Endodermal cell (in vitro differentiated cells): ENCODE data around the gene PITX2. TPM values are rescaled to one million over a fixed set of nuclear protein-coding genes. Genes with fewer than 3 reads are reported as not detected.

Experiments used
- DNase-seq: peaks from one replicate; pipeline ENCODE4 v3.0.0-alpha.2; 2017
- H3K27ac ChIP-seq: 2 replicates; pipeline ENCODE4 v1.5.1; 2013; ENCODE audit warnings: mild to moderate bottlenecking, low read depth, low read length, moderate library complexity
- H3K27me3 ChIP-seq: 2 replicates; pipeline ENCODE4 v1.6.1; 2013; ENCODE audit warnings: mild to moderate bottlenecking, low read length, moderate library complexity; ENCODE audit not compliant: insufficient read depth, control insufficient read depth, poor library complexity, severe bottlenecking
- H3K36me3 ChIP-seq: 2 replicates; pipeline ENCODE4 v1.7.0; 2013; ENCODE audit warnings: mild to moderate bottlenecking, low read length, moderate library complexity; ENCODE audit not compliant: control insufficient read depth, insufficient read depth
- H3K4me1 ChIP-seq: one replicate; pipeline ENCODE4 v1.7.0; 2013; ENCODE audit warnings: low read length; ENCODE audit not compliant: control insufficient read depth, insufficient read depth
- H3K4me3 ChIP-seq: 2 replicates; pipeline ENCODE4 v1.5.1; 2013; ENCODE audit warnings: mild to moderate bottlenecking, low read length, moderate library complexity
- H3K9ac ChIP-seq: 2 replicates; pipeline ENCODE4 v1.6.1; 2013; ENCODE audit warnings: mild to moderate bottlenecking, low read length, moderate library complexity; ENCODE audit not compliant: poor library complexity, severe bottlenecking; ENCODE audit errors: extremely low read depth
- H3K9me3 ChIP-seq: 2 replicates; pipeline ENCODE4 v1.6.1; 2013; ENCODE audit warnings: mild to moderate bottlenecking, low read length, moderate library complexity; ENCODE audit not compliant: control insufficient read depth
- H3K27ac Mint-ChIP-seq: 2 replicates; pipeline ENCODE4 v1.8.0; 2020; ENCODE audit warnings: mixed read lengths
- H3K27me3 Mint-ChIP-seq: 2 replicates; pipeline ENCODE4 v1.8.0; 2021; ENCODE audit warnings: mild to moderate bottlenecking, mixed read lengths; ENCODE audit not compliant: insufficient read depth
- H3K36me3 Mint-ChIP-seq: 2 replicates; pipeline ENCODE4 v1.8.0; 2020; ENCODE audit warnings: low read depth, mixed read lengths
- H3K4me1 Mint-ChIP-seq: 2 replicates; pipeline ENCODE4 v1.8.0; 2020; ENCODE audit warnings: mixed read lengths
- H3K4me3 Mint-ChIP-seq: 2 replicates; pipeline ENCODE4 v1.8.0; 2020; ENCODE audit warnings: mild to moderate bottlenecking, moderate library complexity, mixed read lengths
- H3K9me3 Mint-ChIP-seq: 2 replicates; pipeline ENCODE4 v1.8.0; 2020; ENCODE audit warnings: mild to moderate bottlenecking, mixed read lengths
- CTCF ChIP-seq: fragments of 200-600 bp; sonication (generic); conservative IDR thresholded peaks from 2 replicates; pipeline ENCODE4 v1.5.0; 2021; ENCODE audit warnings: antibody characterized with exemption, mild to moderate bottlenecking
- WGBS, 2 experiments: methylation state at CpG; one replicate each; pipeline versions ENCODE4 v1.1.5 to v1.1.7; 2013; ENCODE audit warnings: missing lambda C conversion rate in 2 of 2, mixed read lengths in 1 of 2; ENCODE audit not compliant: insufficient coverage in 1 of 2, insufficient read length in 1 of 2; 5-methylcytosine and 5-hydroxymethylcytosine counted together
- total RNA-seq, 2 donors: library from RNA; stranded (reverse); fragmentation: NEBNext Ultra II Directional in 1 of 2; extraction: Animal tissue kit (Norgen Biotek cat#: 25700) in 1 of 2; gene quantifications; 2 replicates in 1 of 2; 3 replicates in 1 of 2; pipeline ENCODE4 v1.2.1, GENCODE V29; 2021

The PITX2 gene
- total RNA-seq, 2 donors from 2014 or later: 28.8 to 32.7 TPM

GRCh38 chr4:110627977-110628662 is 5.2 kb upstream of the PITX2 start:
- Histone ChIP-seq H3K27ac (no peak overlapping the region), H3K4me3 (peak overlapping the region; percentile 80), H3K4me1 (peaks cover 16% of the 10 kb centered on the region), H3K9ac (no peak overlapping the region), H3K9me3 (no peaks in the 10 kb centered on the region), H3K36me3 (no peaks in the 10 kb centered on the region), H3K27me3 (peaks cover 76% of the 10 kb centered on the region)
- no peaks in the 10 kb centered on the region for H3K9me3 Mint-ChIP-seq
- no peak for TF ChIP-seq CTCF
- DNase-seq: peak; percentile 80
- H3K27ac Mint-ChIP-seq: peak overlapping the region; percentile 15
- peak overlapping the region; percentile 56 for H3K4me3 Mint-ChIP-seq
- WGBS, 2 experiments: 0 to 3% methylated on average over 5 to 11 of the region's 11 CpGs
- H3K36me3 Mint-ChIP-seq: no peaks in the 10 kb centered on the region
- peaks cover 93% of the 10 kb centered on the region for H3K27me3 Mint-ChIP-seq
- peaks cover 72% of the 10 kb centered on the region for H3K4me1 Mint-ChIP-seq

DNA sequence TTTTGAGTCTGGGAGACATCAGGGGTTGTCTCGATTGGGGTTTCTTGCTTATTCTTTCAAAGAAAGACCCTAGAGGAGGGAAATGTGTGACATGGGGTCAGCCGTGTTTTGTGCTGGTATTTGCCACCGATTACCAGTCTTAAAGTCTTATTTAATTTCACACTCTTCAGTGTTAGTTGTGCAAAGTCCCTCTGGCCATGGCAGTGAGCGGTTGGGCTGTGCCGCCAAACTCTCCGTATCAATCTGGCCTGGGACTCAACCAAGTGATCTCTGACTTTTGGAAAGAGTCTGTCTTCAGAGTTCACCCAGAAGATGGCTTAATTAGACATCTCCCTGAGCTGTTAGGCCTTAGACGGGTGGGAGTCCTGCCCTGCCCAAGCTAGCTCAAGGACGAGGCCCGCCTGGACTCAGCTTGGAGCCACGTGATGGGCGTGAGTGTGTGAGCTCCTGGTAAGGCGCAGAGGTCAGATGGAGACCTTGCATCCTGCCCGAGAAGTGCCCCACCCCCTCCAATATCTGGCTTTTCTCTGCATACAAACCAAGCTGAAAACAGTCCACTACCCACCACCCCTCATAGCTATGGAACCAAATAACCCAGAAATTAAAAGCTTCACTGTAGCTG is 3.8 kb upstream of the PITX2 start:
- H3K4me3 Mint-ChIP-seq: peak overlapping the region; percentile 5
- no peaks in the 10 kb centered on the region for H3K36me3 ChIP-seq
- H3K27ac ChIP-seq: no peak overlapping the region
- no peak overlapping the region for H3K27ac Mint-ChIP-seq
- peaks cover 65% of the 10 kb centered on the region for H3K27me3 ChIP-seq
- H3K27me3 Mint-ChIP-seq: peaks cover 81% of the 10 kb centered on the region
- 35 to 48% methylated on average over 4 to 13 of the region's 13 CpGs for WGBS, 2 experiments
- DNase-seq: peak; percentile 71
- H3K9me3 Mint-ChIP-seq: no peaks in the 10 kb centered on the region
- H3K9ac ChIP-seq: no peak overlapping the region
- TF ChIP-seq CTCF: no peak
- peaks cover 16% of the 10 kb centered on the region for H3K4me1 ChIP-seq
- peaks cover 72% of the 10 kb centered on the region for H3K4me1 Mint-ChIP-seq
- H3K9me3 ChIP-seq: no peaks in the 10 kb centered on the region
- no peaks in the 10 kb centered on the region for H3K36me3 Mint-ChIP-seq
- no peak overlapping the region for H3K4me3 ChIP-seq

GRCh38 chr4:110625576-110626257 is 2.8 kb upstream of the PITX2 start:
- Histone ChIP-seq H3K27ac (no peak overlapping the region), H3K9me3 (no peaks in the 10 kb centered on the region), H3K27me3 (peaks cover 61% of the 10 kb centered on the region), H3K9ac (no peak overlapping the region), H3K36me3 (peaks cover 4% of the 10 kb centered on the region), H3K4me3 (peak overlapping the region; percentile 80), H3K4me1 (peaks cover 16% of the 10 kb centered on the region)
- Mint-ChIP-seq H3K4me1 (peaks cover 68% of the 10 kb centered on the region), H3K4me3 (peak overlapping the region; percentile 5), H3K9me3 (no peaks in the 10 kb centered on the region), H3K27me3 (peaks cover 78% of the 10 kb centered on the region), H3K27ac (no peak overlapping the region), H3K36me3 (peaks cover 2% of the 10 kb centered on the region)
- 18 to 51% methylated on average over 3 to 9 of the region's 9 CpGs for WGBS, 2 experiments
- DNase-seq: peak; percentile 80
- no peak for TF ChIP-seq CTCF
